ENCODE results near the gene MYO5B.
A peak's percentile ranks its signal among the peaks of the same experiment; 100 is the strongest.
"Not testable (repeated sequence)": the region's sequence is repeated elsewhere in the genome, so short reads cannot be mapped to it uniquely, and the experiment has no call there.

Gene MYO5B

DNA sequence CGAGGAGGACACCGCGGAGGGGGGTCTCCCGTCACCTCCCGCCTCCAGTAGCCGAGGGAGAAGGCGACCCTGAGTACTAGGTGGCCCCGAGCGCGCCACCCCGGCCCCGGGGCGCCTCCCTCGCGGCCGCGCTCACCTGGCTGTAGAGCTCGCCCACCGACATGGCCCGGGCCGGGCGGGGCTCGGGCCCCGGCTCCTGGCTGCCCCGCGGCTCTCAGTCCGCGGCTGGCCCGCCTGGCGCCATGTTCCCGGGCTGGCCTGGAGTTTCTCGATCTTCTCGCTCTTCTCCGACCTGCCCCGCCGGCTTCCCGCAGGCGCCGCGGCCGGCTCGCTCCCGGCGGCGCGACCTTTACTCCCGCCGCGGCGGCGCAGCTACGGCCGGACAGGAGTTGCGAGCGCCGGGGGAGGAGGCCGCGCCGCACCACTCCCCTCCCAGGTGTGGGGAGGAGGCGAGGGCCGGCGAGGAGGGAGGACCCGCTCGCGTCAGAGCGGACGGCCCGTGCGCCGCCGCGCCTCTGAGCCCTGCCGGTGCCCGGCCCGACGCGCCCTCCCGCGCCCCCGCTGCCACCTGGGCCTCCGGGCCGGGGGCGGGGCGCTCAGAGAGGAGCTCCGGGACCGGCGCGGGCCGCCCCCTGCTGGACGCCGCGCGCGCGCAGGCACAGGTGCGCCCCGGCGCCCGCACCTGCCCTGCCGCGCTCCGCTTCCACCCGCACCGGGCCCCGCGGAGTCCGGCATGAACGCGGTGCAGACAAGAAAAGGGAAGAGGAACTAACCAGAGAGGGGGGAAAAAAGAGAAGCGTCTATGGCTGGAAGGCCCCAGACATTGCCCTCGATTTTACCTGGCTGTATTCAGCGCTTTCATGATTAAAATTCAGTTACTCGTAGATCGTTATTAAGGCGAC is at the start of gene MYO5B:
TSS of gene MYO5B (minus strand) at position 517 of the 902 bp plus-strand sequence. CDS start at position 163, 354 bp downstream.
- peak; percentile 59 for DNase-seq

GRCh38 chr18:50241768-50242167 is 46.8 kb upstream of the MYO5B start:
- DNase-seq, result not testable (repeated sequence)

- no peak for DNase-seq
These were observed 45.2 kb upstream of the MYO5B start for GRCh38 chr18:50240080-50240563.

GRCh38 chr18:50232419-50232818 is 37.5 kb upstream of the MYO5B start:
- no peak for DNase-seq

DNA sequence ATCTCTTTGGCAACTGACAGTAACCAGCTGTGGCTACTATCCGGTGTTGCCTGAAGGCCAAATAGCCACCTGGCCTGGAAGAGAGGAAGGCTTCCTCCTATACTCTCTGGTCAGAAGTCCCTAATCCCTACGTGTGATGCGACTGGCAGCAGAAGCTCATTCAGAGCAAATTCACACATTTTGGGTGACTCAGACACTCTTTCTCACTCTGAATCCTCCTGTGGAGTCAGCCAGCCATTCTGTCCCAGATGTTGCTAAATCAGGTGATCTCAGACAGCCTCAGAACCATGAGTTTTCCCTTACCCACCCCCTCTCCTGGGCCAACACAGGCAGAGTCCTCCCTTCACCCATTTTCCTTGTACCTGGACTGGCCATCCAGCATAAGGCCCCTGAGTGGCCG is 36.7 kb upstream of the MYO5B start:
- DNase-seq, result no peak

DNA sequence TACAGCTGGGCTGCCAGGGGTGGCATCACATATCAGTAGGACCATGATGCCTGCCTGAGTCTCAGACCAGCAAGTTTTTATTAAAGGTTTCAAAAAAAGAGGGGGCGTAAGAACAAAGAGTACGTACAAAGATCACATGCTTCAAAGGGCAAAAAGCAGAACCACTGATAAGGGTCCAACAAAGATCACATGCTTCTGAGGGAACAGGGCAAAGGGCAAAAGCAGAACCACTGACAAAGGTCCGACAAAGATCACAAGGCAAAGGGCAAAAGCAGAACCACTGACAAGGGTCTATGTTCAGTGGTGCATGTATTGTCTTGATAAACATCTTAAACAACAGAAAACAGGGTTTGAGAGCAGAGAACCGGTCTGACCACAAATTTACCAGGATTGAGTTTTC is 25.3 kb upstream of the MYO5B start:
- not testable (repeated sequence) for DNase-seq

DNA sequence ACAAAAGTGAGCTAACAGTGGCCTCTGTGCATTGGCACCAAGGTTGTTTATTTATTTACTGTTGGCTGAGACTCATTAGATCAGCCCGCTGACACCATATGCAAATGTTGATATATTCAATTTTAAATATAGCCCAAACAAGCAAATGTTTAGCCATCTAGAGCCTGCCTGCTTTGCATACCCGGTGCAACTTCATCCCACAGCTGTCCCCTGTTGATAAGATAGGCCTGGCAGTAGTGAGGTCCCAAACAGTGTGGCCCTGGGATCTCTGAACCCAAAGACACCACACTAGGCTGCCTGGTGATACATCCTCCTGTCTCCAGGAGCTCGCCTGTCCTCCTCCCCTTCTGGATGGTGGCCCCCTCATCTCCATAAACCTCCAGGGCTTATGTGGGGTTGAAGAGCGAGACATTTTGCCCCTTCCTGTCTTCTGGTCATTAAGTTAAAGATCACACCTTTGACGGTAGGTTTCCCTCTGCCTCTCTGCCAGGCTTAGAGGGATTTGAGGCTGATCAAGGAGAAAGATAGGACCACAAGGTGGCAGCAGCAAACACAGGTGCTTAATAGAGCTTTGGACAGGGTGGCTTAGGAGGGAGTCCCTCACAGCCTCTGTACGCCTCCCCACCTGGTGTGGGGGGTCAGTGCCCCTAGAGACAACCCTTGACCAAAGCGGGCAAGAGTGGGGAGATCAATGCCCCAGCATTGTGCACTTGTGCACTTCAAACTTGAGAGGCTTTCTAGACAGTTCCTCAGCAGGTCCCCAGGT is 23.7 kb upstream of the MYO5B start:
- peak; percentile 15 for DNase-seq

- no peak for DNase-seq
These were observed 14.4 kb upstream of the MYO5B start for GRCh38 chr18:50209311-50209710.

- no peak for DNase-seq
These were observed 12.8 kb upstream of the MYO5B start for GRCh38 chr18:50207722-50208121.

DNA sequence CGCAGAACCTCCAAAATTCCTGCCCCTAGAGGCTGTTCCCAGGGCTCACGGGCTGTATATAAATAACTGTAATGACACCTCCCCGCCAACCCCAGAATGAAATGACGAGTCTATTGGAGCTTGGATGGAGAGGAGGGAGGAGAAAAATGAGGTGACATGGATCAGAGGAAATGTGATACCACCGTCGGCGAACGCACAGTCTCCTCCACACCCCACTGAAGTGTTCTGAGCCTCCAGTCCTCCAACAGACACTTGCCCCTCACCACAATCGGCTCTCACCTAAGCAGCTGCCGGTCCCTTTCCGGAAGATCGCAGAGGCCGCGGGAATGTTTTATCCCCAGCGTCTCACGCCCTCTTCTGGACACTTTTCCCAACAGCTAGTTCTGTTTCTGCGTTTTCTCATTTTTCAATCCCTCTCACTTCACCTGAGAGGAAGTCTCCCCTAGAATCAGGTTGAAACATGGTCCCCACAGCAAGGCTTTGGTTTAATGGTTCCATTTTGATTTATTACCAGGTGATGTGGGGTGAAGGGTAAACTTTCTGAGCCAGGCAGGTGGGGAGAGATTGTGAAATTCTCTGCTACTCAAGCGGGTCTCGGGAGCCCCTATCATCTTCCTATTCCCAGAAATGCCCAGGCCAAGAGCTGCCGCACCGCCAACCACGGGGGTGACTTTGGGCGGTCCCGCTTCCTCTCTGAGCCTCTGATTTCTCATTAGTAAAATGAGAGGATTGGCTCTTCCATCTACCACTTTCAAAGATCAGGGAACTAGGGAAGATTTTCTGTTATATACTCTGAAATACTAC is 9.1 kb upstream of the MYO5B start:
- DNase-seq, result no peak

DNA sequence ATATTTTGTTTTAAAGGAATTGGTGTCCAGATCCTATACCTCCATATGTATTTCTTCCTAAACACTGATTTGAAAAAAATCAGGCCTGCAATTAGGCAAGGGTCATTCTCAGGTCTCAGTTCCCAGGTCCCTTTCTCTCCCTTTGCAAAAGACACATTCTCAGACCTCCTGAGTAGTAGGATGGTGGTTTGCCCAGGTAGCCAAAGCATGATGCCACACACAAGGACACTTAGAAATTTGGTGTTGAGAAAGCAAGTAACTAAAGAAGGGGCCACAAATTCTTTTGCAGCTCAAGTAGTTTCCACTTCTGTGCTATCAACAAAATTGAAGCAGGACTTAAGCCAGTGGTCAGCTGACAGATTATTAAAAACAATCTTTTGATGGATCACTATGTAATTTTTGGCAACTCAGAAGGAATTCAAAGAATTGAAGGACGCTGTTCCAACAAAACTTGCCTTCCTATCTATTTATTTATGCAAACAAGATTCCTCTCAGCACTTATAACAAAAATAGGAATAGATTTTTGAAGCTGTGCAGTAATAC is 6.6 kb upstream of the MYO5B start:
- no peak for DNase-seq

DNA sequence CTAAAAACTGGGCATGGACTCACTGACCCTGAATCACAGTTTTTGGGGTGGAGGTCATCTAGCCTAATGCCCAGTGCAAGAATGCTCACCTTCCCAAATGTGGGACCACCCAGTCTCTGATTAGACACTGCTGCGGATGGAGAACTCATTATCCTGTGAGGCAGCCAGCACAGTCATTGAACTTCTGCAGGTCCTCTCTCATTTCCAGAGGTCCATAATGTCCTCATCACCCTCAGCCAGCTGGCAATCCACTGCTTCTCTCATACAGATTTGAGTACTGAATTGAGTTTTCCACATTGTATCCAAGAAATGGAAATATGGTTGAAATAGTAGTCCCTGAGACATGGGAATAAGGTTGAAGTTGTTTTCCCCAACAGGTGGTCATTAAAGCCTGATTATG is 5.0 kb upstream of the MYO5B start:
- no peak for DNase-seq

- no peak for DNase-seq
These were observed 4.5 kb upstream of the MYO5B start for GRCh38 chr18:50199346-50199855.

DNA sequence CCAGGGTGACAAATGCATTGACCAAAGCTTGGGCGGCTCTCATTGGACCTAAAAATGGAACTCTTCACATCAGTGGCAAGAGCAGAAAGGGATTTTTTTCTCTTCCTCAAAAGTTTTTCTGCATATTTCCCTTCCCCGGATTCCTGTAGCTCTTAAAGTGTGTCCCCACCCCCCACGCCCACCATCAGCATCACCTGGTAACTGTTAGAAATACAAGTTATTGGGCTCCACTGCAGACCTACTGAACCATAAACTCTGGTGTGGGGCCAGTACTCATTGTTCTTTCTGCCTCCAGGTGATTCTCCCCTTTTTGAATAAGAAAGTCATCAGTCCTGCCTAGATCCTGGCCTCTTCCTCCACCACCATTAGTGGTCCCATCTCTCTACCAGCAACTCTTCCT is 1.3 kb upstream of the MYO5B start:
- DNase-seq, result no peak

- no peak for DNase-seq
These were observed 742 bp upstream of the MYO5B start for GRCh38 chr18:50195689-50196088.

- no peak for DNase-seq
These were observed 934 bp downstream of the MYO5B start for GRCh38 chr18:50193796-50194630.

DNA sequence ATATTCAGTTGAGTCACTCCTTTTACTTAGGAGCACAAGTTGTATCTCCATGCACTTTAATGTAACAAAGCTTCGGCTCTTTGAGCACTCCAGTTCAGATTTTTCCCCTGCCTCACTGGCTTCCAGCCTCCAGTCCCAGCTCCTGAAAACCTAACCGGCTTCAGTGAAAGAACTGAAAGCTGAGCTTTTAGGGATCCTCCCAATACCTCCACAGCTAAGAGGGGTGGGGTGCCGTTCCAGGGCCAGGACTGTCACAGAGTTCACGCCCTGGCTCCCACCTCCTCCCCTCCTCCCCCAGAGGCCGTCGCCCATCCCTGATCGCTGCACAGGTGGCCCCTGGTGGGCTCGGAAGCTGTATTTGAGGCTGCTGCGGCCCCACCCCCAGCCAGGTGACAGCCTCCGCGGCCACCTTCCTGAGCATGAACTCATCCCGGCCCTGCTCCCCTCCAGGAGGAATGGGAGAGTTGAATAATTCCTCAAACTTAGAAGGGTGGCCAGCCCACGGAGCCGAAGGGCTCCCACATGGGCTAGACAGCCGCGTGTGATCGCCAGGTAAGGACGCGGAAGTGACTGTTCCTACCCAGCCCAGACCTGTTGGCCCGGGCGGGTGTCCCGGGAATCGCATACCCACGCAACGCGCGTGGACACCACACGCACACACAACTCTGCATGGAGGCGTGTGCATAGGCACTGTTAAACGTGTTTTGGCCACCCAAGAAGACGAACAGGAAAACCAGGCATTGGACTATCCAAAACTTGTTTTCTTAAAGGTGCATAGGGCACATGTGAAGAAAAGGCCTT is 1.8 kb downstream of the MYO5B start:
- no peak for DNase-seq

GRCh38 chr18:50190926-50191325 is 4.0 kb downstream of the MYO5B start:
- no peak for DNase-seq

- DNase-seq, result no peak
These were observed 4.7 kb downstream of the MYO5B start for GRCh38 chr18:50190236-50190635.

DNA sequence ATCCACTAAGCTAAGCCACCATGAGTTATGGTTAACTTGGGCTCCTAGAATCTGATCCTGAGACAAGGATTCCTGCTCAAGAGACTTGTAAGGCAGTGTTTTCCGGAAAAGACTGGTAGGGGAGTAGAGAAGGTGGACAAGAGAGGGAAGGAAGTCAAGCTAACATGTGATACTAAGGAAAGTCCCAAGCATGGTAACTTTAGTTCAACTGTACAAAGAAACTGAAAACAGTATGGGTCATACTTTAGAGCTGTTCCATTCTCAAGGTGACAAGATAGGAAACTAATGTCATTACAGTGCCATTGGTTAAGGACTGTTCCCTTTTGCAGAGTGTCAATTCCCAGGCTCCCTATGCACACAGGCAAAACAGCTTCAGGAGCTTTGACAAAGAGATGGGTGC is 5.8 kb downstream of the MYO5B start:
- DNase-seq, result no peak

DNA sequence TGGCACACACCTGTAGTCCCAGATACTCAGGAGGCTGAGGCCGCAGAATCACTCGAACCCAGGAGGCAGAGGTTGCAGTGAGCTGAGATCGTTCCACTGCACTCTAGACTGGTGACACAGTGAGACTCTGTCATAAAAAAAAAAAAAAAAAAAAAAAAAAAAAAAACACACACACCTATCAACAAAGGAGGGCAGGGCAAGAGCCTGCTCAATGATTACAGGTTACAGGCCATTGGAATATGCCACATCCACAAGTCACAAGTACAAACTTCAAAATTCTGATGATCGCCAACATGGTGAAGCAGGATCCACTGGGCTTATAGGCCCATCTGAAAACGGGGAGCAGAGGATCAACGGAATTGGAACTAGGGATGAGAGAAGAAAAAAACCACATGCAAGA is 6.3 kb downstream of the MYO5B start:
- DNase-seq, result no peak
